D721Med (cell line): ENCODE measurements around the gene STKLD1.
"Not testable (repeated sequence)": the region's sequence is repeated elsewhere in the genome, so short reads cannot be mapped to it uniquely, and the experiment has no call there.

Experiments used
- DNase-seq: peaks from one replicate; pipeline ENCODE4 v3.0.0; 2011; ENCODE audit warnings: low spot score; ENCODE audit not compliant: insufficient read length
- FAIRE-seq: peaks from 2 replicates; lab custom pipeline; 2011; peaks lifted over from hg19 to GRCh38; lab: Jason Lieb, UNC
- CTCF ChIP-seq: IDR thresholded peaks from 2 replicates; pipeline ENCODE4 v1.5.1; 2012; ENCODE audit warnings: mild to moderate bottlenecking, control low read depth; ENCODE audit not compliant: insufficient read depth; ENCODE audit errors: missing control alignments

Gene STKLD1

DNA sequence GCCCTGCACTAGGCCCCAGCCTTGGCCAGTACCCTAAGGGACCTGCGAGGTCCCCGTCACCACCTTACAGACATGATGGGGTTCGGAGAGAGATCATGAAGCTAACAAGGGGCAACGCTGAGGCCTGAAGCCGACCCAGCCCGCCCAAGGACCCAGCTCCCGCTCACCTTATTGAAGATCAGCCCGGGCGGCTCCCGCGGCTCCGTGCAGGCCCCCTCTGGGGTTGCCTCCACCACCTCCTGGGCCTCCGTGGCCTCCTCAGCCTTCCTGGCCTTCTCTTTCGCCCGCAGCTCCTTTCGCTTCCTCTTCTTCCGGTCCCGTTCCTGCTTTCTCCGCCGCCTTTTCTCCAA, 43.8 kb upstream of the STKLD1 start:
- no peak for TF ChIP-seq CTCF
- no peak for DNase-seq
- no peak for FAIRE-seq

DNA sequence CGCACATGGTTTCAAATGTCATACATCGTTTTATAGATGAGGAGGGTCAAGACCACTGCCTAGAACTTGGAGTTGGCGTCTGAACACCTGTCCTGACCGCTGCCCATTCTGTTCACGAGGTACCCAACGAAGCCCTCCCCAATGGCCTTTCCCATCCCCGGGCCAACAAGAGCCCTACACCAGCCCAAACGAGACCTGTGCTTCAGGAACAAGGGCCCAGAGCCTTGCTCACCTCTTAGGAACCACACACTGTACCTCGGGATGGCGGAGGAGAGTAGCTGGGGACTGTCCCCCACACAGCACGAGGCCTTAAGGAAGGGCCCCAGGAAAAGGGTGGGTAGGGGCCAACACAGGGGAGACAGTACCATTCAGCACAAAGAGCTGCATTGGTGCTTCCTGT, 43.2 kb upstream of the STKLD1 start:
- TF ChIP-seq CTCF, result no peak
- FAIRE-seq, result no peak
- DNase-seq, result no peak

DNA sequence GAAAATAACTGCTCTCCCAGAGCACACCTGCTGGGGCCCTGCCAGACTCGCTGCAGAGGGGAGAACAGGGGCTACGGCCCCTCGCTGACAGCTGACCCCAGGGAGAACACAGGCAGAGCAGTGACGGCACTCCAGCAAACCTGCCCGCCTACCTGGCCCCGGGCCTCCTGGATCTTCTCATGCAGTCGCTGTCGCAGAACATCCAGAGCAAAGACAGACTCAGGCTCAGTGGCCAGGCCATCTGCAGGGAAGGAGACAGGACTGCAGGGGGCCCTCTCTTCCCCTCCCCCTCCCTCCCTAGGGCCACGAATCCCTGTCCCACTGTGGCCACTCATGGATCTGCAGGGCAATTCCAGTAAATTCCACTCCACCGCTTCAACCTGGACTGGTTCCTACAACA, 42.6 kb upstream of the STKLD1 start:
- no peak for FAIRE-seq
- no peak for DNase-seq
- TF ChIP-seq CTCF, result no peak

DNA sequence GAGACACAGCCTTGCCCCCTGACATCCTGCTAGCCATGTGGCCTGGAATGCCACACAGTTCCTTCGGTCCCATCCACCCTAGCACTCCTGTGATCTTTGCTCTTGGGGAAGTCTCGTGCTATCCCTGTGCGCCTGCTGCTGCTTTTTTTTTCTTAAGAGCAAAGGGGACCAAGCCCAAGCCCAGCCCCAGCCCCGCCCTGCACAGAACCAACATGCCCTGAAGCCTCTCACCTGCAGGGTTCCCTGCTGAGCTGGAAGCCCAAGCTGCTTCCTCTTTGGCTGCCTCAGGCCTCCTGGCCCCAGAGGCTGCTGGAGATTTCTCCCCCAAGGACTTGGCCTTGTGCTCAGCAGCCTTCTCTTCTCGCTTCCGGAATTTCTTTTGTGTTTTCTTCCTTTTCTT, 42.0 kb upstream of the STKLD1 start:
- FAIRE-seq, result no peak
- no peak for DNase-seq
- no peak for TF ChIP-seq CTCF

GRCh38 chr9:133334888-133335287, 41.3 kb upstream of the STKLD1 start:
- DNase-seq, FAIRE-seq: not testable (repeated sequence)

- TF ChIP-seq CTCF, result no peak
- DNase-seq, result peak; percentile 87
- FAIRE-seq, result no peak
These were observed 40.0 kb upstream of the STKLD1 start, which contains the start of gene SURF6 for GRCh38 chr9:133335924-133336811. SURF6 (minus strand) TSS chr9:133336188; CDS start chr9:133336132, 56 bp downstream.

- DNase-seq, result no peak
- no peak for TF ChIP-seq CTCF
- FAIRE-seq, result no peak
These were observed 36.5 kb upstream of the STKLD1 start for GRCh38 chr9:133339641-133340040.

GRCh38 chr9:133340256-133340655, 35.9 kb upstream of the STKLD1 start:
- DNase-seq (no peak), FAIRE-seq (no peak)
- no peak for TF ChIP-seq CTCF
